Smooth muscle cell (in vitro differentiated cells): Measurements from ENCODE around the gene NSMCE1. TPM values are rescaled to one million over a fixed set of nuclear protein-coding genes. Genes with fewer than 3 reads are reported as not detected.

Experiments used
- DNase-seq: peaks from one replicate; lab custom pipeline; 2025; ENCODE audit not compliant: unreplicated experiment; lab: John Stamatoyannopoulos, UW
- H2AFZ ChIP-seq: fragments of 200-600 bp; sonication (generic); 2 replicates; pipeline ENCODE4 v1.6.0; 2016; ENCODE audit warnings: antibody characterized with exemption, low read depth, mild to moderate bottlenecking
- H3F3A ChIP-seq: fragments of 200-600 bp; sonication (generic); 2 replicates; pipeline ENCODE4 v1.6.0; 2017; ENCODE audit warnings: antibody characterized with exemption, low read depth
- H3K27ac ChIP-seq: fragments of 200-600 bp; sonication (generic); 2 replicates; pipeline ENCODE4 v1.5.1; 2016; ENCODE audit warnings: low read depth, mild to moderate bottlenecking
- H3K27me3 ChIP-seq: fragments of 200-600 bp; sonication (generic); 2 replicates; pipeline ENCODE4 v1.6.1; 2016; ENCODE audit warnings: low read depth, mild to moderate bottlenecking
- H3K36me3 ChIP-seq: fragments of 200-600 bp; sonication (generic); 2 replicates; pipeline ENCODE4 v1.5.1; 2016; ENCODE audit warnings: low read depth
- H3K4me1 ChIP-seq: fragments of 200-600 bp; sonication (generic); 2 replicates; pipeline ENCODE4 v1.5.1; 2016; ENCODE audit warnings: low read depth
- H3K4me2 ChIP-seq: fragments of 200-600 bp; sonication (generic); 2 replicates; pipeline ENCODE4 v1.6.0; 2016; ENCODE audit warnings: mild to moderate bottlenecking
- H3K4me3 ChIP-seq: fragments of 200-600 bp; sonication (generic); 2 replicates; pipeline ENCODE4 v1.5.1; 2016; ENCODE audit warnings: mild to moderate bottlenecking
- H3K79me2 ChIP-seq: fragments of 200-600 bp; sonication (generic); 2 replicates; pipeline ENCODE4 v1.6.0; 2016; ENCODE audit warnings: low read depth, mild to moderate bottlenecking
- H3K9ac ChIP-seq: fragments of 200-600 bp; sonication (generic); 2 replicates; pipeline ENCODE4 v1.6.0; 2016; ENCODE audit warnings: low read depth
- H3K9me3 ChIP-seq: fragments of 200-600 bp; sonication (generic); replicated peaks from 2 replicates; pipeline ENCODE4 v1.5.1; 2016; ENCODE audit warnings: low read depth
- H4K20me1 ChIP-seq: fragments of 200-600 bp; sonication (generic); 2 replicates; pipeline ENCODE4 v1.6.0; 2016; ENCODE audit warnings: low read depth
- WGBS: methylation state at CpG from one replicate; pipeline ENCODE4 v1.1.7; 2016; ENCODE audit warnings: low lambda C conversion rate; 5-methylcytosine and 5-hydroxymethylcytosine counted together
- polyA plus RNA-seq: library from polyadenylated mRNA; unstranded; fragments of >200 nt; fragmentation: Nextera tagmentation; extraction: Ambion mirVana; gene quantifications from 2 replicates; pipeline ENCODE4 v1.2.1, GENCODE V29; 2016
- total RNA-seq: library from RNA; depleted of rRNA; stranded (reverse); fragments of >200 nt; gene quantifications from 2 replicates; pipeline ENCODE4 v1.2.3, GENCODE V29; 2014
- TF ChIP-seq, protein P1 (sequence below): fragments of 200-600 bp; sonication (generic); IDR thresholded peaks from 2 replicates; pipeline ENCODE4 v1.5.1; 2017; ENCODE audit warnings: borderline replicate concordance, mild to moderate bottlenecking, antibody characterized with exemption; ENCODE audit not compliant: insufficient read depth, poor library complexity, severe bottlenecking

The NSMCE1 gene
- total and polyA plus RNA-seq, 2 experiments from 2014 or later, result 36.9 to 59.1 TPM

DNA sequence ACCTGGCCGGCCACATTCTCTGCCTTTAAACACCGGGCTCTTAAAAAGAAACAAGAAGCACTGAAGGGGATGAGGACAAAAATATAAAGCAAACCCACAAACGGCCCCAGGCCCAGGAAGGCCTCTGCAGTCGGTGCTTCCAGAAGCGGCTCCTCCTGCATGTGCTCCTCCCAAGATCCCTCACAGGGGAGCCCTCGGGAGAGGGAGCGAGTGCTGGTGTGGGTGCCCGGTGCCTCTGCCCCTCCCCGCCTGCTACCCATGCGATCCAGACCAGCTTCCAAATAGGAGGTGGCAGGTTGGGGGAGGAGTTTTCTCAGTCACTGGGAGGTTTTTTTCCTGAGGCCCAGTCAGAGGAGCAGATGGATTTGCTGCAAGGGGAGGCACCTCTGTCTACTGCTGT lies 49.4 kb downstream of the NSMCE1 start:
- H3K27me3 ChIP-seq, result no peaks in the 10 kb centered on the region

GRCh38 chr16:27218756-27219155 lies 49.8 kb downstream of the NSMCE1 start:
- H3K27ac ChIP-seq, result no peak overlapping the region
- H3K27me3 ChIP-seq, result no peaks in the 10 kb centered on the region
- 98% methylated on average over 9 of the region's 9 CpGs for WGBS
- no peaks in the 10 kb centered on the region for H3K9me3 ChIP-seq
- H3K9ac ChIP-seq, result no peak overlapping the region
- no peaks in the 10 kb centered on the region for H3K79me2 ChIP-seq
- no peak for DNase-seq
- H2AFZ ChIP-seq, result no peak overlapping the region
- no peaks in the 10 kb centered on the region for H3K4me1 ChIP-seq
- no peak overlapping the region for H3K4me3 ChIP-seq
- no peaks in the 10 kb centered on the region for H3F3A ChIP-seq
- TF ChIP-seq, protein P1, sequence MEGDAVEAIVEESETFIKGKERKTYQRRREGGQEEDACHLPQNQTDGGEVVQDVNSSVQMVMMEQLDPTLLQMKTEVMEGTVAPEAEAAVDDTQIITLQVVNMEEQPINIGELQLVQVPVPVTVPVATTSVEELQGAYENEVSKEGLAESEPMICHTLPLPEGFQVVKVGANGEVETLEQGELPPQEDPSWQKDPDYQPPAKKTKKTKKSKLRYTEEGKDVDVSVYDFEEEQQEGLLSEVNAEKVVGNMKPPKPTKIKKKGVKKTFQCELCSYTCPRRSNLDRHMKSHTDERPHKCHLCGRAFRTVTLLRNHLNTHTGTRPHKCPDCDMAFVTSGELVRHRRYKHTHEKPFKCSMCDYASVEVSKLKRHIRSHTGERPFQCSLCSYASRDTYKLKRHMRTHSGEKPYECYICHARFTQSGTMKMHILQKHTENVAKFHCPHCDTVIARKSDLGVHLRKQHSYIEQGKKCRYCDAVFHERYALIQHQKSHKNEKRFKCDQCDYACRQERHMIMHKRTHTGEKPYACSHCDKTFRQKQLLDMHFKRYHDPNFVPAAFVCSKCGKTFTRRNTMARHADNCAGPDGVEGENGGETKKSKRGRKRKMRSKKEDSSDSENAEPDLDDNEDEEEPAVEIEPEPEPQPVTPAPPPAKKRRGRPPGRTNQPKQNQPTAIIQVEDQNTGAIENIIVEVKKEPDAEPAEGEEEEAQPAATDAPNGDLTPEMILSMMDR, result no peak
- no peaks in the 10 kb centered on the region for H4K20me1 ChIP-seq
- H3K4me2 ChIP-seq, result no peak overlapping the region
- no peaks in the 10 kb centered on the region for H3K36me3 ChIP-seq

More for the DNA sequence above, 49.4 kb downstream of the NSMCE1 start:
- Histone ChIP-seq H3K9ac (no peak overlapping the region), H3F3A (no peaks in the 10 kb centered on the region), H3K27ac (no peak overlapping the region), H3K36me3 (no peaks in the 10 kb centered on the region), H3K4me3 (no peak overlapping the region), H2AFZ (no peak overlapping the region), H3K9me3 (no peaks in the 10 kb centered on the region), H3K4me1 (no peaks in the 10 kb centered on the region), H3K4me2 (no peak overlapping the region), H3K79me2 (no peaks in the 10 kb centered on the region), H4K20me1 (no peaks in the 10 kb centered on the region)
- 89% methylated on average over 10 of the region's 10 CpGs for WGBS
- no peak for DNase-seq
- TF ChIP-seq, protein P1, result no peak

GRCh38 chr16:27217256-27217655 lies 51.3 kb downstream of the NSMCE1 start:
- no peak overlapping the region for H2AFZ ChIP-seq
- WGBS, result 85% methylated on average over 10 of the region's 10 CpGs
- TF ChIP-seq, protein P1, result no peak
- H3K9ac ChIP-seq, result no peak overlapping the region
- H3K36me3 ChIP-seq, result no peaks in the 10 kb centered on the region
- no peaks in the 10 kb centered on the region for H3F3A ChIP-seq
- H3K27me3 ChIP-seq, result no peaks in the 10 kb centered on the region
- H3K79me2 ChIP-seq, result no peaks in the 10 kb centered on the region
- H4K20me1 ChIP-seq, result no peaks in the 10 kb centered on the region
- no peaks in the 10 kb centered on the region for H3K9me3 ChIP-seq
- H3K4me1 ChIP-seq, result no peaks in the 10 kb centered on the region
- no peak overlapping the region for H3K27ac ChIP-seq
- no peak overlapping the region for H3K4me2 ChIP-seq
- DNase-seq, result no peak
- H3K4me3 ChIP-seq, result no peak overlapping the region

- Histone ChIP-seq H4K20me1 (no peaks in the 10 kb centered on the region), H2AFZ (no peak overlapping the region), H3K27ac (no peak overlapping the region), H3F3A (no peaks in the 10 kb centered on the region), H3K27me3 (no peaks in the 10 kb centered on the region), H3K4me3 (no peak overlapping the region), H3K9me3 (no peaks in the 10 kb centered on the region), H3K36me3 (no peaks in the 10 kb centered on the region), H3K79me2 (no peaks in the 10 kb centered on the region), H3K4me1 (no peaks in the 10 kb centered on the region), H3K4me2 (no peak overlapping the region), H3K9ac (no peak overlapping the region)
- TF ChIP-seq, protein P1, result no peak
- no peak for DNase-seq
- WGBS, result 96% methylated on average over 11 of the region's 16 CpGs
Observed at GRCh38 chr16:27216297-27216885, 52.2 kb downstream of the NSMCE1 start.
